GM12873 (cell line): Measurements from ENCODE around the gene RPH3AL.

Experiments
- CTCF ChIP-seq: IDR thresholded peaks from 2 replicates; pipeline ENCODE4 v1.5.1; 2012; ENCODE audit warnings: low read depth, mild to moderate bottlenecking, moderate library complexity, low read length, control low read depth; ENCODE audit not compliant: insufficient read depth; ENCODE audit errors: missing control alignments

The RPH3AL gene

GRCh38 chr17:193841-194806 is 158.5 kb downstream of the RPH3AL start:
- TF ChIP-seq CTCF: no peak

DNA sequence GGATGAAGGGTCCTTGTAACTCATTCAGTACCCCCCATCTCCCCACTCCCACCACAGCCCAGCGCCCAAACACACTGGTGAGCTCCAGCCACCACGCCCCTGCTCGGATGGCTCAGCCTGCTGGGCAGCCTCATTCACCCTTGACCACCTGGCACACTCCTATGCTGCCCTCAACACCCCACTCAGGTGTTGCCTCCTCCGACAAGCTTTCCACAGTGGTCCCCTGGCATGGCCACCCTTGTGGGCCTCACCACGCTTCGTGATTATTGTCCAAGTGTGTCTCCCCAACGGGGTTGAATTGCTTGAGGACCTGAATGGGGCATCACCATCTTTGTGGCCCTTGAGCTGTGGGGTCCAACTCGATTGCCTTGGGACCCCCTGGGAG is 159.2 kb downstream of the RPH3AL start:
- no peak for TF ChIP-seq CTCF

DNA sequence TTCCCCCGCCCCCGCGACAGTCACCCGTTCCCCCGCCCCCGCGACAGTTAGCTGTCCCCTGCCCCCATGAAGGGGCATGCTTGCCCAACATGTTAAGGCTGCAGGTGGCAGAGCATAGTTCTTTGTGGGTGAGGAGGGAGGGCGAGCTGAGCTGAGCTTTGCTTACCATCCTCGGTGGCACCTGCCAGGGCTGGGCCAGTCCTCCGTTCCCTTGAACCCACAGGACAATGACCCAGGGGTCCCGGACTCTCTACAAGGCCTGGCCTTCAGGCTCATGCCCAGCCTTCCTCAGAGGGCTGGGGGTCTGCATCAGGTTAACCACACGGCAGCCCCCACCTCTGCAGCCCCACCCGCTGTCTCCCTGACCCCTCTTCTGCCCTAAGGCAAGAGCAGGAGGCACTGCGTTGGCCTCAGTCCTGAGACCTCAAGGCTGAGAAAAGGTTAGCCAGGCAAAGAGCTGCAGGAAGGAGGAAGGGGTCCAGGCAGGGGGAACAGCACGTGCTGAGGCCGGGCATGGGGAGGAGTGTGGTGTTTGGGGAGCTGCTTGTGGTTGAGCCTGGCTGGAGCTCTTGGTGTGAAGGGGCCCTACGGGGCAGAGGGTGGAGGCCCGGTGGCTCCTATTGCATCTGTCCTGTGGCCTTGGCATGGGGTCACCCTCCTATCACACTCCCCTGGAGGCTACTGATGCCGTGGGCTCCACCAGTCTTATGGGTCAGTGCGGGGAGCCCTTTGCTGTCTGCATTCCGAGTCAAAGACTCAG is 159.8 kb downstream of the RPH3AL start:
- TF ChIP-seq CTCF: no peak

GRCh38 chr17:189444-189843 is 163.2 kb downstream of the RPH3AL start:
- no peak for TF ChIP-seq CTCF

DNA sequence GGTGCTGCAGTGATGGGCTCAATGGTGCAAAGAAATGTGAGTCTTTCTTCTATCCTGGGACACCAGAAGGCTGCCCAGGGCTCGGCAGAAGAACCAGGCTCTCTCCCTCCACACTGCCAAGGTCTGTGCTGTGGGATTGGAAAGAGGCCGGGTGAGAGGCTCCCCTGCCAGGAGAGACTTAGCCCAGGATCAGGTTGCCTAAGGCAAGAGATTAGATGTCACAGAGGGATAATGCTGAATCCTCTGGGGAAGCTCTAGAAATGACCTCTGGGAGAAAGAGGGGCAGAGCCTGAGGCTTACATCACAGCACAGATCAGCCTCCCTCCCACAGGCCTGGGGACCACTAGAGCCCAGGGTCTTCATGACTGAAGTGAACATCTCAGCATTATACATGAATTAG is 165.5 kb downstream of the RPH3AL start:
- TF ChIP-seq CTCF: no peak

- no peak for TF ChIP-seq CTCF
Observed at GRCh38 chr17:185445-186138, 167.0 kb downstream of the RPH3AL start.

- TF ChIP-seq CTCF: no peak
Observed at GRCh38 chr17:183021-183420, 169.6 kb downstream of the RPH3AL start.
